ENCODE measurements around the gene KCNAB3. TPM values are rescaled to one million over a fixed set of nuclear protein-coding genes. Genes with fewer than 3 reads are reported as not detected.
"Not testable (repeated sequence)": the region's sequence is repeated elsewhere in the genome, so short reads cannot be mapped to it uniquely, and the experiment has no call there.

KCNAB3 gene
- 1.1 TPM in 2 replicates for total RNA-seq (2014; rRNA removed; shearing (Covaris generic))

GRCh38 chr17:7929158-7930023 is at the start of gene KCNAB3:
Gene KCNAB3 (minus strand): TSS chr17:7929856. CDS start chr17:7929435, 421 bp downstream.
- DNase-seq (ENCODE audit: low read depth) = no peak

DNA sequence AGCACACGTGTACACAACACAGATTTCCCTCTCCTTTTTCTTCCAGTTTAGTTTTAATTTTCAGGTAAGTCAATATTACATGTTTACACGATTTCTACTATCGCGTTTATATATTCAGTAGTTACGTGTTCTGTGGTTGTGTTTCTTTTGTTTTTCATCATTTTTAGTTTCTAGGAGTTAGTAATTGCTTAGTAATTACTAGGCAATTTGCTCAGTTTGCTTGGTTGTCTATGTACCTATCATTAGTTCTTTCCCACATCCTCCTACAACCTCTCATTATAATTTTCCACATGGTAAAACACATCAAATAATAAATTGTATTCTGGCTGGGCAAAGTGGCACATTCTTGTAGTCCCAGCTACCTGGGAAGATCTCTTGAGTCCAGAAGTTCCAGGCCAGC is 48.1 kb upstream of the KCNAB3 start:
- DNase-seq (ENCODE audit: low read depth) = no peak

DNA sequence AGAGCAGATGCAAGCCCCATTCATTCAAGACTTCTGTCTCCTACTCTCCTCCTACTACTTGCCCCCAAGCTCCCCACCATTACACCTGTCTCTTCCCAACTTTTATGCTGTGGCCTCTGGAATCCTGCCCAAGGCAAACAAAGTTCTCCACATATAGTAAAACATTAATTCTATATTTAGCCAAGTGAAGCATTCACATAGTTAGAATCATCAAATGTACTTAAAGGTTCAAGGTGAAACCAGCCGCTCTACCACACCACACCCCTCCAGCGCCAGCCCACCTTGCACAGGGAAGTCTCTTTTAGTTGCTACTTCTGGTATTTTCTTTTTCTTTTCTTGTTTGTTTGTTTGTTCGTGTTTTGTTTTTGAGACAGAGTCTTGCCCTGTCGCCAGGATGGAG is 47.4 kb upstream of the KCNAB3 start:
- no peak for DNase-seq (ENCODE audit: low read depth)

- no peak for DNase-seq (ENCODE audit: low read depth)
These were observed 45.0 kb upstream of the KCNAB3 start for GRCh38 chr17:7974638-7975131.

DNA sequence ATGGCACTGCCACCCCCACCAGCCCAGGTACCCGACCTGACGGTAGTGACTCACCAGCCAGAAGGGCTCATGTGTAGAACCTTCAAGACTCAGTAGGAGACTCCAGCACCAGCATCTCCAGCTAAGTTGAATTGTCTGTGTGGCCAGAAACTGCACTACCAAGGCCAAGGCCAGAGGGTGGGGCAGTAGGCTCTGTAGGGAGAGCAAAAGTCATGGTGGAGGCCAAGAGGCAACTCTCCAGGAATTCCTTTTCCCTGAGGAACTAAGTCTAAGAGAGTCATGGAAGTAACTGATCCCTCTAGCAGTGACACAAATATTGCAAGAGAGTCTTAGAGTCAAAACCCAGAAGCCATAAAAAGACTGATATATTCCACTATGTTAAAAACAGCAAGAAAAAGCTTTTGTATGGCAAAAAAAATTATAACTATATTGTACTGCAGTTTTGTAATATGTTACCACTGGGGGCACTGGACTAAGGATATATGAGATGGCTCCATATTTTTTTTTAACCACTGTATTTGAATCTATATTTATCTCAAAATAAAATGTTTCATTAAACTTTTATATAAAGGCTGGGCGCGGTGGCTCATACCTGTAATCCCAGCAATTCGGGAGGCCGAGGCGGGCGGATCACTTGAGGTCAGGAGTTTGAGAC is 42.6 kb upstream of the KCNAB3 start:
- no peak for DNase-seq (ENCODE audit: low read depth)

- DNase-seq (ENCODE audit: low read depth) = no peak
These were observed 42.0 kb upstream of the KCNAB3 start for GRCh38 chr17:7971651-7972050.

DNA sequence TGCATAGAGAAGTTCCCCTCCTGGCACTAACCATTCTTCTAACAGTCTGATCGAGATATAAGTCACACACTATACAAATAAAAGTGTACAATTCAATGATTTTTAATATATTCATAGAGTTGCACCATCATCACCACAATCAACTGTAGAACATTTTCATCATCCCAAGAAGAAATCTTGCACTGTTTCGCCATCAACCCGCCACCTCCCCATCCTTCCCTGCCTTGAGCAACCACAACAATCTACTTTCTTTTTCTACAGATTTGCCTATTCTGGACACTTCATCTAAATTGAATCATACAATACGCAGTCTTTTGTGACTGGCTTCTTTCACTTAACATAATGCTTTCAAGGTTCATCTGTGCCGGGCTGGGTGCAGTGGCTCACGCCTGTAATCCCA is 39.8 kb upstream of the KCNAB3 start:
- DNase-seq (ENCODE audit: low read depth) = no peak

GRCh38 chr17:7967751-7968150 is 38.1 kb upstream of the KCNAB3 start:
- no peak for DNase-seq (ENCODE audit: low read depth)

- no peak for DNase-seq (ENCODE audit: low read depth)
These were observed 31.8 kb upstream of the KCNAB3 start for GRCh38 chr17:7961421-7961820.

- no peak for DNase-seq (ENCODE audit: low read depth)
These were observed 30.0 kb upstream of the KCNAB3 start for GRCh38 chr17:7959503-7960253.

GRCh38 chr17:7956228-7956965 is 26.7 kb upstream of the KCNAB3 start:
- no peak for DNase-seq (ENCODE audit: low read depth)

GRCh38 chr17:7955414-7956227 is 26.0 kb upstream of the KCNAB3 start:
- no peak for DNase-seq (ENCODE audit: low read depth)

GRCh38 chr17:7953266-7953665 is 23.6 kb upstream of the KCNAB3 start:
- not testable (repeated sequence) for DNase-seq (ENCODE audit: low read depth)

- DNase-seq (ENCODE audit: low read depth) = no peak
These were observed 21.6 kb upstream of the KCNAB3 start for GRCh38 chr17:7951143-7951792.

DNA sequence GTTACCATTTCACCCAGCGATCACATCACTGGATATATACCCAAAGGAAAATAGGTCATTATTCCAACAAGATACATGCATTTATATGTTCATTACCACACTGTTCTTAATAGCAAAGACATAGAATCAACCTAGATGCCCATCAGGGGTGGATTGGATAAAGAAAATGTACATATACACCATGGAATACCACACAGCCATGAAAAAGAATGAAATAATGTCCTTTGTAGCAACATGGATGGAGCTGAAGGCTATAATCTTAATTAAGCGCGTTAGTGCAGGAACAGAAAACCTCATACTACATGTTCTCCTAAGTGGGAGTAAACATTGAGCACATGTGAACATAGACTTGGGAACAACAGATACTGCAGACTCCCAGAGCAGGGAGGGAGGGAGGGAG is 20.9 kb upstream of the KCNAB3 start:
- DNase-seq (ENCODE audit: low read depth) = no peak

DNA sequence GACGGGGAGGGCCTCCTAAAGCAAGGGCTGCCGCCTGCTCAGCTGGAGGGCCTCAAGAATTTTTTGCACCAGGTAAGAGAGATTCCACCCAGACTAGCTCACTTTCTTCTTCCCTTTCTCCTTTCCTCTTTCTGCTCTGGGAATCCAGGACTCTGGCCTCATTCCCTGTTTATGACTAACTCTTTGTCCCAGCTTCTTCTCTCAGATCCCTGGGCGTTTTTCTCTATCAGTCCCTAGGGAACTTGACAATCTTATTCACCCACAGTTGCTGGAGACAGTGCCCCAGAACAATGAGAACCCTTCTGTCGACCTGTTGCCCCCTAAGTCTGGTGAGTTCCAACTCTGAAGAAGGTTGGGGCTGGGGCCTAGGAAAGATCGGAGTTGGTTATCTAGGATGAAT is 18.0 kb upstream of the KCNAB3 start:
- no peak for DNase-seq (ENCODE audit: low read depth)

DNA sequence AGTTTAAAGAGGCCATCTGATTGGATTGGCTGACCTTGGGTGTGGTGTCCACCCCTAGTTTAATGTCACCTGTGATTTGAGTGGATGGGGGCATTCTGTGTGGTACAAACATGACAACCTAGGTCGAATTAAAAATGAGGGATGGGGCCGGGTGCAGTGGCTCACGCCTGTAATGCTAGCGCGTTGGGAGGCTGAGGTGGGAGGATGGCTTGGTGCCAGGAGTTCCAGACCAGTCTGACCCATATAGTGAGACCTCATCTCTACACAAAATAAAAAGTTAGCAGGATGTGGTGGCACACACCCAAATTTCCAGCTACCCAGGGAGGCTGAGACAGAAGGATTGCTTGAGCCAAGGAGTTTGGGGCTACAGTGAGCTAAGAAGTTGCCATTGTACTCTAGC is 16.8 kb upstream of the KCNAB3 start:
- DNase-seq (ENCODE audit: low read depth) = no peak

DNA sequence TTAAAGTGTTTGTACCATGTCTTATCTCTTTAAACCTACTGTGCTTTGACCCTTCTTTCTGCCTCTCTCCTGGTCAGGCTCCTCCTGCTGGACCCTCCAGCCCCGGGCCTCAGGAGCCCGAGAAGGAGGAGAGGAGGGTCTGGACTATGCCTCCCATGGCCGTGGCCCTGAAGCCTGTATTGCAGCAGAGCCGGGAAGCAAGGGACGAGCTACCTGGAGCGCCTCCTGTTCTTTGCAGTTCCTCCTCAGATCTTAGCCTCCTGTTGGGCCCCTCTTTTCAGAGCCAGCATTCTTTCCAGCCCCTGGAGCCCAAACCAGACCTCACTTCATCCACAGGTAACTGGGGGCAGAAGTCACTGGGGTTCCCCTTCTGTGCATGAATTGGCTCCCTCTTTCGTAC is 16.0 kb upstream of the KCNAB3 start:
- DNase-seq (ENCODE audit: low read depth) = no peak

- no peak for DNase-seq (ENCODE audit: low read depth)
These were observed 14.7 kb upstream of the KCNAB3 start for GRCh38 chr17:7944326-7944725.

- DNase-seq (ENCODE audit: low read depth) = no peak
These were observed 13.6 kb upstream of the KCNAB3 start for GRCh38 chr17:7943291-7943690.
